Liver (tissue), 3 donors: Measurements from ENCODE around the gene SLC39A10.
"Not testable (repeated sequence)": the region's sequence is repeated elsewhere in the genome, so short reads cannot be mapped to it uniquely, and the experiment has no call there.

Experiments
- ATF3 ChIP-seq: IDR thresholded peaks from 2 replicates; pipeline ENCODE4 v1.6.1; 2016; ENCODE audit warnings: antibody characterized with exemption
- EGR1 ChIP-seq, 2 donors: IDR thresholded peaks; 2 replicates each; pipeline ENCODE4 v1.6.1; 2016 to 2018; ENCODE audit warnings: antibody characterized with exemption in 2 of 2, low read depth in 2 of 2
- JUND ChIP-seq, 2 donors: IDR thresholded peaks; 2 replicates each; pipeline ENCODE4 v1.6.1; 2016; ENCODE audit warnings: antibody characterized with exemption in 2 of 2
- RAD21 ChIP-seq, 2 donors: IDR thresholded peaks; 2 replicates each; pipeline ENCODE4 v1.6.1; 2016; ENCODE audit warnings: antibody characterized with exemption in 2 of 2, mild to moderate bottlenecking in 2 of 2
- REST ChIP-seq: IDR thresholded peaks from 2 replicates; pipeline ENCODE4 v1.6.1; 2016; ENCODE audit warnings: antibody characterized with exemption, mild to moderate bottlenecking
- SP1 ChIP-seq: IDR thresholded peaks from 2 replicates; pipeline ENCODE4 v1.6.1; 2018; ENCODE audit warnings: antibody characterized with exemption, mild to moderate bottlenecking
- TF ChIP-seq, protein P1 (sequence below): IDR thresholded peaks from 2 replicates; pipeline ENCODE4 v1.6.1; 2016; ENCODE audit warnings: antibody characterized with exemption
- TF ChIP-seq, protein P2 (sequence below): fragments of 150-350 bp; IDR thresholded peaks from 2 replicates; pipeline ENCODE4 v1.5.1; 2017; ENCODE audit warnings: improper control_type of control experiment, low read depth, low read length; ENCODE audit not compliant: missing input control
- donor health status: healthy.
- donor health status: healthy.

GRCh38 chr2:195644708-195645107 lies 12.3 kb upstream of the SLC39A10 start:
- not testable (repeated sequence) for TF ChIP-seq JUND (IDR thresholded peaks at IDR 0.05); ATF3; REST; RAD21 (IDR thresholded peaks at IDR 0.05); EGR1 (IDR thresholded peaks at IDR 0.05; ENCODE audit: low read depth in 2 of 2); SP1
- TF ChIP-seq, protein P1, sequence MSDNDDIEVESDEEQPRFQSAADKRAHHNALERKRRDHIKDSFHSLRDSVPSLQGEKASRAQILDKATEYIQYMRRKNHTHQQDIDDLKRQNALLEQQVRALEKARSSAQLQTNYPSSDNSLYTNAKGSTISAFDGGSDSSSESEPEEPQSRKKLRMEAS = not testable (repeated sequence)
- TF ChIP-seq, protein P2, sequence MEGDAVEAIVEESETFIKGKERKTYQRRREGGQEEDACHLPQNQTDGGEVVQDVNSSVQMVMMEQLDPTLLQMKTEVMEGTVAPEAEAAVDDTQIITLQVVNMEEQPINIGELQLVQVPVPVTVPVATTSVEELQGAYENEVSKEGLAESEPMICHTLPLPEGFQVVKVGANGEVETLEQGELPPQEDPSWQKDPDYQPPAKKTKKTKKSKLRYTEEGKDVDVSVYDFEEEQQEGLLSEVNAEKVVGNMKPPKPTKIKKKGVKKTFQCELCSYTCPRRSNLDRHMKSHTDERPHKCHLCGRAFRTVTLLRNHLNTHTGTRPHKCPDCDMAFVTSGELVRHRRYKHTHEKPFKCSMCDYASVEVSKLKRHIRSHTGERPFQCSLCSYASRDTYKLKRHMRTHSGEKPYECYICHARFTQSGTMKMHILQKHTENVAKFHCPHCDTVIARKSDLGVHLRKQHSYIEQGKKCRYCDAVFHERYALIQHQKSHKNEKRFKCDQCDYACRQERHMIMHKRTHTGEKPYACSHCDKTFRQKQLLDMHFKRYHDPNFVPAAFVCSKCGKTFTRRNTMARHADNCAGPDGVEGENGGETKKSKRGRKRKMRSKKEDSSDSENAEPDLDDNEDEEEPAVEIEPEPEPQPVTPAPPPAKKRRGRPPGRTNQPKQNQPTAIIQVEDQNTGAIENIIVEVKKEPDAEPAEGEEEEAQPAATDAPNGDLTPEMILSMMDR = not testable (repeated sequence)
